Loucy (cell line): ENCODE measurements around the gene GAS2.
A peak's percentile ranks its signal among the peaks of the same experiment; 100 is the strongest.

Experiments used
- H2AFZ ChIP-seq: fragments of 200-600 bp; sonication (generic); 2 replicates; pipeline ENCODE4 v1.6.0; 2016; ENCODE audit warnings: antibody characterized with exemption, mild to moderate bottlenecking, low read length, moderate library complexity
- H3F3A ChIP-seq: fragments of 200-600 bp; 2 replicates; pipeline ENCODE4 v1.6.0; 2016; ENCODE audit warnings: antibody characterized with exemption, low read depth, mild to moderate bottlenecking
- H3K27me3 ChIP-seq: fragments of 200-600 bp; sonication (generic); 2 replicates; pipeline ENCODE4 v1.6.1; 2014; ENCODE audit warnings: low read length, mild to moderate bottlenecking; ENCODE audit not compliant: insufficient read depth, poor library complexity, severe bottlenecking
- H3K36me3 ChIP-seq: fragments of 200-600 bp; sonication (generic); 2 replicates; pipeline ENCODE4 v1.6.1; 2016; ENCODE audit warnings: low read length; ENCODE audit not compliant: insufficient read depth
- H3K4me1 ChIP-seq: fragments of 200-600 bp; sonication (generic); 2 replicates; pipeline ENCODE4 v1.5.1; 2014; ENCODE audit warnings: low read length, mild to moderate bottlenecking; ENCODE audit not compliant: insufficient read depth, poor library complexity, severe bottlenecking
- H3K4me2 ChIP-seq: fragments of 200-600 bp; sonication (generic); 2 replicates; pipeline ENCODE4 v1.6.0; 2014; ENCODE audit warnings: antibody characterized with exemption, low read length, low read depth, mild to moderate bottlenecking; ENCODE audit not compliant: poor library complexity, severe bottlenecking
- H3K4me3 ChIP-seq: fragments of 200-600 bp; sonication (generic); 2 replicates; pipeline ENCODE4 v1.5.1; 2014; ENCODE audit warnings: low read length, mild to moderate bottlenecking, mixed read lengths; ENCODE audit not compliant: poor library complexity, severe bottlenecking
- H3K79me2 ChIP-seq: fragments of 200-600 bp; sonication (generic); 2 replicates; pipeline ENCODE4 v1.6.1; 2014; ENCODE audit warnings: low read length; ENCODE audit not compliant: insufficient read depth
- H3K9ac ChIP-seq: fragments of 200-600 bp; sonication (generic); 2 replicates; pipeline ENCODE4 v1.6.0; 2014; ENCODE audit warnings: mild to moderate bottlenecking, low read depth, low read length, moderate library complexity; ENCODE audit not compliant: poor library complexity, severe bottlenecking
- H3K9me2 ChIP-seq: fragments of 200-600 bp; sonication (generic); replicated peaks from 2 replicates; pipeline ENCODE4 v1.6.1; 2016; ENCODE audit warnings: low read depth, low read length, mixed read lengths
- H3K9me3 ChIP-seq: fragments of 200-600 bp; sonication (generic); 2 replicates; pipeline ENCODE4 v1.6.1; 2014; ENCODE audit warnings: mild to moderate bottlenecking, antibody characterized with exemption, low read length, low read depth; ENCODE audit not compliant: insufficient read depth
- H4K20me1 ChIP-seq: fragments of 200-600 bp; sonication (generic); 2 replicates; pipeline ENCODE4 v1.6.0; 2014; ENCODE audit warnings: antibody characterized with exemption, low read length, mild to moderate bottlenecking; ENCODE audit not compliant: insufficient read depth, poor library complexity, severe bottlenecking
- CTCF ChIP-seq: fragments of 200-600 bp; sonication (generic); conservative IDR thresholded peaks from 2 replicates; pipeline ENCODE4 v1.5.1; 2014; ENCODE audit warnings: mild to moderate bottlenecking, antibody characterized with exemption, low read length
- EZH2phosphoT487 ChIP-seq: fragments of 200-600 bp; IDR thresholded peaks from 2 replicates; pipeline ENCODE4 v1.6.1; 2018; ENCODE audit warnings: antibody characterized with exemption, mild to moderate bottlenecking, moderate library complexity, borderline replicate concordance

GAS2 gene

GRCh38 chr11:22625448-22626287, 40.7 kb upstream of the GAS2 start, which contains the start of gene FANCF:
FANCF (minus strand) TSS chr11:22625823; CDS start chr11:22625810, 13 bp downstream.
- TF ChIP-seq CTCF (no peak), EZH2phosphoT487 (no peak)
- no peaks in the 10 kb centered on the region for H3F3A ChIP-seq
- no peaks in the 10 kb centered on the region for H3K9me2 ChIP-seq
- H3K79me2 ChIP-seq, result peaks cover 19% of the 10 kb centered on the region
- peak within 1 kb of the TSS; percentile 81 for H3K9ac ChIP-seq
- peak within 1 kb of the TSS; percentile 91 for H3K4me3 ChIP-seq
- peak within 1 kb of the TSS; percentile 96 for H3K4me2 ChIP-seq
- peaks cover 19% of the 10 kb centered on the region for H4K20me1 ChIP-seq
- no peaks in the 10 kb centered on the region for H3K27me3 ChIP-seq
- peaks cover 20% of the 10 kb centered on the region for H3K4me1 ChIP-seq
- no peaks in the 10 kb centered on the region for H3K9me3 ChIP-seq
- H3K36me3 ChIP-seq, result no peaks in the 10 kb centered on the region
- peak within 1 kb of the TSS; percentile 92 for H2AFZ ChIP-seq

- H3K4me1 ChIP-seq, result peaks cover 20% of the 10 kb centered on the region
- H3K36me3 ChIP-seq, result no peaks in the 10 kb centered on the region
- H3K27me3 ChIP-seq, result no peaks in the 10 kb centered on the region
- H2AFZ ChIP-seq, result no peak overlapping the region; the same call in 1 of the 2 replicates
- no peaks in the 10 kb centered on the region for H3K9me2 ChIP-seq
- peak overlapping the region; percentile 81 for H3K9ac ChIP-seq
- H4K20me1 ChIP-seq, result peaks cover 19% of the 10 kb centered on the region
- H3K9me3 ChIP-seq, result no peaks in the 10 kb centered on the region
- no peak for TF ChIP-seq CTCF
- no peaks in the 10 kb centered on the region for H3F3A ChIP-seq
- H3K79me2 ChIP-seq, result peaks cover 19% of the 10 kb centered on the region
- peak overlapping the region; percentile 91 for H3K4me3 ChIP-seq
- H3K4me2 ChIP-seq, result peak overlapping the region; percentile 68
These were observed 39.7 kb upstream of the GAS2 start for GRCh38 chr11:22626573-22627239.

- Histone ChIP-seq H3K4me3 (no peak overlapping the region), H3K4me1 (peaks cover 20% of the 10 kb centered on the region), H3K36me3 (no peaks in the 10 kb centered on the region), H3K4me2 (no peak overlapping the region), H4K20me1 (peaks cover 19% of the 10 kb centered on the region), H3K9me2 (no peaks in the 10 kb centered on the region), H2AFZ (no peak overlapping the region), H3K9ac (no peak overlapping the region), H3K79me2 (peaks cover 19% of the 10 kb centered on the region), H3K9me3 (no peaks in the 10 kb centered on the region), H3F3A (no peaks in the 10 kb centered on the region), H3K27me3 (no peaks in the 10 kb centered on the region)
- TF ChIP-seq EZH2phosphoT487, result no peak
- no peak for TF ChIP-seq CTCF
These were observed 39.0 kb upstream of the GAS2 start for GRCh38 chr11:22627421-22627820.
